D341Med (cell line): Measurements from ENCODE around the gene NISCH.

ENCODE experiments used
- DNase-seq: peaks from one replicate; pipeline ENCODE4 v3.0.0; 2012; ENCODE audit warnings: low spot score

NISCH gene

DNA sequence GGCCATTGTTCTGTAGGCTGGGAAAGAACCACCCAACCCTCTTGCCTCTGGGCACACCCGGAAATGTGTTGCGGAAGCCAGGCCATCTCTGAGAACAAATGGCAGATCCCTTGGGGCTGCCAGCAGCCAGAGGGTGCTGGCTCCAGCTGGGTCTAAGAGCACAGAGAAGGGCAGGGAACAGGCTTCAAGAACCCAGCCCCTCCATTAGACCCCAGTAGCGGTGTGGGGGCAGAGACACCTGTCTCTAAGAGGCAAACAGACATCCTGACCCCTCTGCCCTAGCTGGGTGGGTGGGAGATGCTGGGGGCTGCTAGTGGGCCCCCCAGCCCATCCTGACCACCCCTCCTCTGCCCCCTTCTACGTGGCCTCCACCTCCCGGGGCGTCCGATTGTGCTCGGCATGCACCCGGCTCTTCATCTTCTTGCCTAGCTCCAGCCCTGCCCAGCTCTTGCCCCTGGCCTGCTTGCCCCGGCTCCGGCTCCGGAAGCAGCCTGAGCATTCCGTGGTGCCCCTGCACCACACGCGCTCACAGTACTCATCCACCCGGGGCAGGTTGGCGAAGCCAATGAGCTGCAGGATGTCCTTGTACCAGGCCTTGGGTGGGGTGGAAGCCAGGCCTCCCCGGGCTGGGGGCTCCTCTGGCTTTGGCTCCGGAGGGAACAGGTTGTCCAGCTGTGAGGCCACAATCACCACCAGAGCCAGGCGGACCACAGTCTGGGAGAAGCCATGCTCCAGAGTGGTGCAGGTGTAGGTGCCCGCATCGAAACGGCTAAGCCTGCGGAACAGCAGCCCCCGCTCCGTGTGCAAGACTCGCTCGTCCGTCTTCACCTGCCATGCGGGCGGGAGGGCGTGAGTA lies 19.9 kb upstream of the NISCH start:
- DNase-seq, result no peak

DNA sequence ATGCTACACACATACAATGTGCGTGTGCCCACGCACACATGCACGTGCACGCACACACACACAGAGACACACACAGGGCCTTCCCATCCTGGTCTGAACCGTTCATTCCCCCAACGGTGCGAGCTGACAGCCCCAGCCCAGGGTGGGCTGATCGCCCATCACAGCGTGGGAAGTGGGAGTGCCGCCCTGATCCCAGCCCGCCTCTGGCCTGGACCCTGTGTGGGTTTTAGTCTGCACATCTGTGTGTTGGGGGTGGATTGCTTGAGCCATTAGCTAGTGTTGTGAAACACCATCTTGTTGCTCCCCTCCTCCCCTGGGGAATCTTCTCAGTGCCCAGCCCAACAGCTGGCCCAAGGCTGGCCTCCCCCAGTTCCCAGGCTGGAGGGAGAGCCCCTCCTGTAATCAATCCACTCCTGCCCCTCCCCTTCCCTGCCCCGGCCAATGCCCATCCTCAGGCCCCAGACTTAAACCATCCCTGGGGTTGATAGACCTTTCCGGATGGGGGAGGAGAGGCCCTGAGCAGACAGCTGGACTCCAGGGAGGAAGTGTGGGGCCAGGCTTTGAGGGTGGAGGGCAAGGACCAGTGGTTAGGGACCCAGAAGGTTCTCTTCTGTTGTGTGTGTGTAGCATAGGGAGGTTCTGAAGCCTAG lies 18.8 kb upstream of the NISCH start:
- DNase-seq, result no peak

DNA sequence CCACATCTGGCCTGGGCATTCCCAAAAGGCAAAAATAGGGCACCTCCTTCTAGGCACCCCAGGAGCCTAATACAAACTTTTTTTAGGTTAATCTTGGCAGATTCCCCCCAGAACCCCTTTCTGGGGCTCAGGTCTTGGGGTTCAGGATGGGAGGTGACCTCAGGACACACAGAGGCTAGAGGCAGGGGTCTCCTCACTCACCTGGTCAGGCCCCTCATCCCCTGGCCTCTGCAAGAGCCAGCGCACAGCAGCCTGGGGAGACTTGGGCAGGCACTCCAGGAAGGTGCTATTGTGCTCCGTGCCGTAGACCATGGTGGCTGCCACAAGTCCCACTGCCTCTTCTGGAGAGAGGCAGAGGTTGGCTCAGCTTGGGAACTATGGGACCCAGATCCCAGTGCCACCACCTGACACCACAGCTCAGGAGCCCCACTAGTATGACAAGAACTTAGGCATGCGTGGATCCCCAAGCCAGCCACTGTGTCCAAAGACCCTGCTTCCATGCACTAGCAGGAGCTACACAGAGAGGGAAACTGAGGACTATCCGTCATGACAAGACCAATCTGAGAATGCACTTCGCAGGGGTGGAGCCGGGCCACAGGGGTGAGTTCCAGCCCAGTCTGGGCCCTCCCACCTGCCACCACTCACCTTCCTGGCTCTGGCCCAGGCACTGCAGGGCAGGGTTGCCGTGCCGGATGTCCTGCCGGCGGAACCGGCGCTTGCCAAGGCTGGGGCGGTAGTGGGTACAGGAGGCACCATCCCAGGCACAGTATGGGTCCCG lies 17.9 kb upstream of the NISCH start:
- no peak for DNase-seq

DNA sequence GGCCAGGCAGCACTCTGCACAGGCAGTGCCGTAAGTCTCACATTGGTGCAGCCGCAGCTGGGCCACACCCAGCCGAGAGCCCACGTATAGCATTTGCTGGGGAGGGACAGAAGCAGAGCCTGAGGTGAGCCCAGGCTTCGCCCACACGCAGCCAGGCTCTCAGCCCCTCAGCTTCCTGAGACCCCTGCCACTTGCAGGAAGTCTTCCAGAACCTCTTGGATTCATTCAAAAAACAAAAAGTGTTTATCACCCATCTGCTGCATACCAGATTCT lies 17.4 kb upstream of the NISCH start:
- no peak for DNase-seq

DNA sequence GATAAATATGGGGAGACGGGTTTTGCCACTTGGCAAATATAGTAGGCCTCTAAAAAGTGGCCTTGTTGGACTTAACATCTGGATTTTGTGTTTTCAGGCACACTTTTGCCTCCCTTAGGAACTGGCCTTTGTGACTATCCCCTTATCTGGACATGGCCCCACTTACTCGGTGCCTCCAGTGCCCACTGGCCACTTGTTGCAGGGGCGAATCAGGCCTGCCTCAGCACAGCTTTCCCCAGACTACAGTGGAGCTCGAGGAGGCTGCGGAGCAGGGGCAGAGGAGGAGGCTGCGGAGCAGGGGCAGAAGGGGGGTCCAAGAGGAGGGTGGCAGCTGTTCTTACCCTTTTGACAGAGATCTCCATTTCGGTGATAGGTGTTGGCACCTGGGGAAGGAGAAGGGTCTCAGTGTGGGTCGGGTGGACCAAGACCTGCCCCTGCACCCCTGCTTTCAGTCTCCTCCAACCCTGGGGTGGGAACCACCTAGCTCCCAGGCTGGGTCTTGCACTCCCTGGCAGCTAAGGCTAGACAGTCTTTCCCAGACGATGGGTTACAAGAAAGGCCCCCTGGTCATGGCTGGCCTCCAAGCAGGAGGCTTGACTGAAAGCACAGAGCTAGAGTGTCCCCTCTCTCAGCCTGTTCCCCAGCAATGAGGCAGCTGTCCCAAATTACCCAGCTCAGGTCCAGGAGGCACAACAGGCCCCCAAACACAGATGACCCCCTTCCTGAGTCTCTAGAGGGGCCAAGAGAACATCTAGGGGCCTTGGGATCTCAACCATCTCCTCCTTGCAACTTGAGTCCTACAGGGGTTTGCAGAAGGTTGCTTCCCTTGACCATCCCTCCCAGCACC lies 16.6 kb upstream of the NISCH start:
- DNase-seq, result no peak

DNA sequence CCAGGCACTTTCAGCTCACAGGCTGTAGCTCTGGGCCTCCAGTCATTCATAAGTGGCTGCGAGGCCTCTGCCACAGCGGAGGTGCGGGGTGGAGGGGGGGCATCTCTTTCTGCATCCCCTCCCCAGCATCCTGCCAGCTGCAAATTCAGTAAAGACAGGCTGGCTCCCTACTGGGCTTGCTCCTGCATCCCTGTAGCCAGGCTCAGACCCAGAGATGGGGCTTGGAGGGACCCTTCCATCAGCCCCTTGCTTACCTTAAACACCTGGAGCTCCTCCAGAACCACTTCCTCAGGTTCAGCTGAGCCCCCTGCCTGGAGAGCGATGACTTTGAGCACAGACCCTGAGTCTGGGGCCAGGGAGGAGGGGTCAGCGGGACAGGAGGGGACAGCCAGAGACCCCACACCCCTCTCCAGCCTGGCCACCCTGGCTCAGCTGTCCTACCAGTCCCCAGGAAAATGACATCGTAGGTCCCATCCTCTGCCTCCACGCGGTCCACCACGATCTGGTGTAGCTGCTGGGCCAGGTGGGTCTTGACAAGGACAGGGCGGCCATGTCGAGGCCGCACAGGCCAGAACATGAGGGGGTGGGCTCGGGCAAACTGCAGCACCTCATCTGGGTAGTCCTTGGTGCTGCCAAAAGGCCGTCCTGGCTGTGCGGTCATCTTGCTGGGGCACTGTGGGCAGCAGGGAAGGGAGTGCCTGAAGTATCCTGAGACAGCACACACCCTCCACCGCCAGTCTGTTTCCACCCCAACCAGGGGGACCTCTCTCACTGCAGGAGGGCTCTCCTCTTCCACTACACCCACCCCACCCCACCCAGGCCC lies 15.8 kb upstream of the NISCH start:
- DNase-seq, result no peak

DNA sequence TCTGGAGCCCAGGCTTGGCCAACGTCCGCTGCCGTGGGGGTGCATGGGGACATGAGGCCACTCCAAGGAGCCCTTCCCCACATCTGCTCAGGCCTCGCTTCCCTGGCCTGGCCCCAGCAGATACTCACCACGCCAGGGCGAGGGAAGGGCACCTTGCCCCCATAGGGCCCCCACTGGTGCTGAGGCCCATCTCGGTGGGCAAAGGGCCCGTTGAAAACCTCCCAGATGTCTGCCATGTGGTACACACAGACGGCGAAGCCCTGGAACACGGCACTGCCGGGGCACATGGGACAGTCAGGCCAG lies 15.2 kb upstream of the NISCH start:
- no peak for DNase-seq

DNA sequence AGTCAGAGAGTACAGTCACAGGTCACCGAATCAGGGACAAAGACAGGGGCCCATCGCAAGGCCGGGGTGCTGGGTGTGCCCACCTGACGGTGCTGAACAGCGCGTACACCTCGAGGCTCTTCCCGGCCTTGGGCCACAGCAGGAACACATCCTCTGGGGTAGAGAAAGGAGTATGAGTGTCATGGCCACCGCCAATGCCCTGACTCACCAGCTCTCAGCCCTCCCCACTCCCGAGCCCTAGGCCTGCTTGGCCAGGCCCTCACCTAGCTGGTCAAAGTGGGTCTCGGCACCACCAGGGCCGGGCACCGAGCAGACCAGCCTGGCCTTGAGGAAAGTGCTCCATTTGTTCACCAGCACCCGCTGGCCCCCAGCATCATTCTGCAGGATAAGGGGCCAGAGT lies 14.7 kb upstream of the NISCH start:
- DNase-seq, result no peak

DNA sequence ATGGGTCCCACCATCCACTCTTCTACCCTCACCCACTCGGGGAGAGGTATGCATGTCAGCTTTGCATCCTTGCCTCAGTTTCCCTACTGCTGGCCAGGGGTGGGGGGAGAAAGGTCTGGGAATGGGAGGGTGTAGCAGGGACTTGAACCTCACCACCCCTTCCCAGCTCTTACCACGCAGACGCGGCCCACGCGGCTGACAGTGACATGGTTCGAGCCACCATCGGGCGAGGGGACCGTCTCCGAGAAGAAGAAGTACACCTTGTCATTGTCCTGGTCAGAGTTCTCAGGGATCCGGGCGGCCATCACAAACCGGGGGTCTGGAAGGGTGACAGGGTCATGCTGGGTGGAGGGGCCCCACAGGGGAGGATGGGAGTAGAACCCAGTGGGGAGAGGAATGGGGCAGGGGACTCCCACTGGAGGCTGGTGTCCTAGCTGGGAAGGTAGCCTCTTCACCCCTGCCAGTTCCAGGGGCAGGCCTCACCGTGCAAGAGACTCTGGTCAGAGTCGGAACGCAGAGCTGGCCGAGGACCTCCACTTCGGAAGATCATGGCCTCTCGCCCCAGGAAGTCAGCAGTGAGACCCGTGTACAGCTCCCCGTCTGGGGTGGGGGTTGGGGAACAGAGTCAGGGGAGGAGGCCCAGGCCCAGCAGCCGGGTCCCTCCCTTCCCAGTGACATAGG lies 14.2 kb upstream of the NISCH start:
- DNase-seq, result no peak

DNA sequence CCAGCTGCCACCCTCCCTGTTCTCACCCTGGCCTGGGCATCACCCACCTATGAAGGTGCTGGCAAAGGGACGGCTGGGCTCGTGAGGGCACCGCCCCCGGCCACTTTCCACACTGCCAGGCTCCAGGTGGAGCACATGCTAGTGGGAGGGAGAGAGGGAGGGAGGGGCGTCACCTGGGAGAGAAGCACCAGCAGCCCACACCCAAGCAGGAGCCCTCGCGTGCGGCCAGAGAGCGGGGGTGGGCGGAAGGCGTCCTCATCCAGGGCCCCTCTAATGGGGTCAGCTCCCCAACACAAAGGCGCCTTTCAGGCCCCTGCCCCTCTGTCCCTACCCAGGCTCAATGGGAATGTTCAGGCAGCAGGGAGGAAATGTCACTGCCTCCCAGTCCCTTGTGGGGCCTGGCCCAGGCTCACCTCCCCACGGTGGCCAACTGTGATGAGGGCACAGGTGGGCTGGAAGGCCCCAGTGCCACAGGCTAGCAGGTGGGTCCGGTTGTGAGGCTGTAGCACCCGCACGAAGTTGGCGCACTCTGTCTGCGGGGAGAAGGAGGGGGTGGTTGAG lies 13.6 kb upstream of the NISCH start:
- no peak for DNase-seq

DNA sequence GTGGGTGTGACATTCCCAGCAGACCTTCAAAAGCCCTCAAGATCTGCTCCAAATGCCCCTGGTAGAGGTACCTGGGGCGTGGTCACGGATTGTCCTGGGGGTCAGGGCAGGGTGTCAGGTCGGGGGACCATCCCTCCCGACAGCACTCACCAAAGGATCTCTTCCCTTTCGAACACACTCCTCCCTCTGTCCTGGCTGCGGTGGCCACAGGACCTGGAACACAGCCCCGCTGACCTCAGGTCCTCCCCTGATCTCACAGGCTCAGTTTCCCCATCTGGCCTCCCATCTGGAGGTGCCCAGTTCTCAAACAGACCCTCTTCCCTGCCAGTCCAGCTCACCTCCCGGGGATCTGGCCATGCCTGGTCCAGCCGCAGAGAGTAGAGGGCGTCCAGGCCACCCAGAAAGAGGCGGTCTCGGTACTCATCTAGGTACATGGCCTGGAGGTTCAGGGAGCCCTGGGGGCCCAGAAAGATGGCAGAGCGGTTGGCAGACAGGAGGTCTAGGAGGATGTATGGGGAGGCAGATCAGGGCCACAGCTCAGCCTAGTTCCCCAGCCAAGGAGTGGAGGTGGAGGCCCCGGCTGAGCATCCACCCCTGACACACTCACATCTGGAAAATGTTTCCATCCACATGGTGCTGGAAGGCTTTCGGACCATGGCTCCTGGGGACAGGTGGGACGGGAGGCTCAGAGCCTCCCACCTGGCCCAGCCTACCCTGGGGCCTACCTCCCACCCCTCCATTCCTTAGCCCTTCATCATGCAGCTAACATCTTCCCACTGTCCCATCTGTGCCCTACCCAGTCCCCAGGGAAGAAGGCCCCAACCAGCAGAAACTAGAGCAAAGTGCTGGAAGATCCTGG lies 12.8 kb upstream of the NISCH start:
- DNase-seq, result no peak

DNA sequence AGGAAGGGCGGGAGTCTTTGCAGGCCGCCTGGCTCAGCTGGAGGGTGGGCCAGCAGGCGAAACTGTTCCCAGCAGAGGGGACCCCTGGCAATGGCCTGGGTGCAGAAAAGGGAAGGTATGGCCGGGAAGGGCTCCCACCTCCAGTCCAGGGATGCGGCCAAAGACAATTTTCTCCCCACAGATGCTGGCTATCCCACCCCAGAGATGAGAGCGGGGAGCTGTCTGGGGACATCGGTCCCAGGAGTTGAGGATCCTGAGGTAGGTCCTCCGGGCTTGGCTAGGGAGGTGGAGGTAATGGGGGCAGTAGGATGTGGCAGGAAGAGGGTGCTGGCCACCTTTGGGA lies 12.2 kb upstream of the NISCH start:
- no peak for DNase-seq

DNA sequence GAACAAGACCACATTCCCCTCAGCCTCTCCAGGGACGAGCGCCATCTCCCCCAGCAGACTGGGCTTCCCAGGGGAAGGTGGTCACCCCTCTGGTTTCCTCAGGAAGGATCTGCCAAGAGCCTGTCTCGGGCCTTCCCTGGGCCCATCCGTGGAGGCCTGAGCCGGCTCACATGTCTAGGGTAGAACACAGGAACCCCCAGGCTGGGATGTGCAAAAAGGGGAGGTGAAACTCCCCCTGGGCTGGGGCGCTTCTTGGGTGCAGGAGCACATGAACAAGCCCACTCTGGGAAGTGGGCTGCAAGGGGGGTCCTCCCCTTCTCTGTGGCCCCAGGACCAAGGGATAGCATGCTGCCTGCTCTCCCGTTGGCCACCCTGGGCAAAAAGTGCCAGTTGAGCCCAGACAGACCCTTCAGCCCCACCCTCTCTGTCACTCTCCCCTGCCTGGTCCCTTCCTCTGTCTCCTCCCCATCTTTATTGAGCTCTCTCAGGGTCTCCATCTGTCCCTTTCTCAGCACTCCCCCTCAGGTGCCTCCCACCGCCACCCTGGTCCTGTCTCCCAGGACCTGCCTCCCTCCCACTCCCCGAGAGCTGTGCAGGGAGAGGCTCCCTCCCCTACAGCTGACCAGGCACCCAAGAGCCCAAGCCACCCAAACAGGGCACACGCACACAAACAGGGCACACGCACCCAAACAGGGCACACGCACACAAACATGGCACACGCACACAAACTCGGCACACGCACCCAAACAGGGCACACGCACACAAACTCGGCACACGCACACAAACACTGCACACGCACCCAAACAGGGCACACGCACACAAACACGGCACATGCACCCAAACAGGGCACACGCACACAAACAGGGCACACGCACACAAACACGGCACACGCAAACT lies 11.4 kb upstream of the NISCH start:
- DNase-seq, result no peak

DNA sequence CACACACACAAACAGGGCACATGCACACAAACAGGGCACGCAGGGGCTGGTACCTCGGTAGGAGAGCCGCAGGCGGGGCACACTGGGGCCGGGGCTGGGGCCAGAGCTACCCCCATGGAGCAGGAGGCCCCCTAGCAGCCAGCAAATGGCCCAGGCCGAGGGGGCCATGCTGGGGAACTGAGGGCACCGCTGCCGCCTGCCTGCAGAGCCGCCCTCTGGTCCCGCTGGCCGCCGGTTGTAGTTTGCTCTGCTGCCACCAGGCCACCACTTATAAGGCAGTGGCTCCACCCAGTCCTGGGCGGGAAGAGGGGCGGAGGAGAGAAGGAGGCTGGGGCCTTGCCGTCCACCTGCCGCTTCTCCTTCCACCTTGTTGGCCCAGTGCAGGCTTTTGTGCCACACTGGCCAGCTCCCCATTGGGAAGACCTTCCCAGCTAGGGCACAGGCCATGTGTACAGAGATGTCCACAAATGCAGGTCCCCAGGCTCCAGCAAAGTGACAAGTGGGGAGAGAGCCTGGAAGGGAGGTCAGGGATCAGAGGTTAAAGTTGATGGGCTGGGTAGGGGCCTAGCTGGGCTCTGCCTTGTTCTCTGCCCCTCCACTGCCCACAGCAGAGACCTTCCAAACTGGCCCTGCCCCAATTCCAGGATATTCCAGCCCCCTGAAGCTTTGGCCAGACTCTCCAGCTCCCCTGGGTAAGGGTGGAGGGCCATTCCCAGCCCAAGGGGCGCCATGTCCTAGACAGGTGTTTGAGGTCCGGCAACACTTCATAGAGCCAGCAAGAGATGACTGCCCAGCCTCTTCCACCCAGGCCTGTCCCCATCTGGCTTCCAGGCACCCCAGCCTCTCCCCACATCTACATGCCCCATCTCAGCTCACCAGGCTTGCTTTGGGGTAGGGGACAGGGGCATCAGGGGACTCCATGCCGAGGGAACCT lies 10.3 kb upstream of the NISCH start, which contains the start of gene SEMA3G:
Gene SEMA3G, minus strand, starts transcription at position 244 of the 934 bp plus-strand sequence. Its CDS starts 76 bp downstream, at position 168.
- peak; percentile 80 for DNase-seq

DNA sequence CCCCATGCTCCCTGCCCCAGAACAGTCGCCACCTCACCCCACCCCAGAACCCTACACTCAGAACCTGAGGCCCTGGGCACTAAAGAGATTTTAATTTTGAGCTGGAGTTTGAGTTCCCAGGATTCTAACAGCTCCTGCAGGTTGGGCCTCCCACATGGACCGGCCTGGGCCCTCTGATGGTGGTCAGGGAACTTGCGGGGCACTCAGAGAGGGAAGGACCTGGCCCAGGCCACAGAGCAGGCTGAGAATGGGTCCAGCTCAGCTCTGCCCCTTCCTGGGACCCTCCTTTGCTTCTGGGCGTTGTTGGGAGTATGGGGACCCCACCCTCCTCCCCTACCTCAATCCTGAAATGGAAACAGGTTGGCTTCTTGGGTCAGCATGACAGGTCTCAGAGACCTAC lies 9.4 kb upstream of the NISCH start:
- no peak for DNase-seq

DNA sequence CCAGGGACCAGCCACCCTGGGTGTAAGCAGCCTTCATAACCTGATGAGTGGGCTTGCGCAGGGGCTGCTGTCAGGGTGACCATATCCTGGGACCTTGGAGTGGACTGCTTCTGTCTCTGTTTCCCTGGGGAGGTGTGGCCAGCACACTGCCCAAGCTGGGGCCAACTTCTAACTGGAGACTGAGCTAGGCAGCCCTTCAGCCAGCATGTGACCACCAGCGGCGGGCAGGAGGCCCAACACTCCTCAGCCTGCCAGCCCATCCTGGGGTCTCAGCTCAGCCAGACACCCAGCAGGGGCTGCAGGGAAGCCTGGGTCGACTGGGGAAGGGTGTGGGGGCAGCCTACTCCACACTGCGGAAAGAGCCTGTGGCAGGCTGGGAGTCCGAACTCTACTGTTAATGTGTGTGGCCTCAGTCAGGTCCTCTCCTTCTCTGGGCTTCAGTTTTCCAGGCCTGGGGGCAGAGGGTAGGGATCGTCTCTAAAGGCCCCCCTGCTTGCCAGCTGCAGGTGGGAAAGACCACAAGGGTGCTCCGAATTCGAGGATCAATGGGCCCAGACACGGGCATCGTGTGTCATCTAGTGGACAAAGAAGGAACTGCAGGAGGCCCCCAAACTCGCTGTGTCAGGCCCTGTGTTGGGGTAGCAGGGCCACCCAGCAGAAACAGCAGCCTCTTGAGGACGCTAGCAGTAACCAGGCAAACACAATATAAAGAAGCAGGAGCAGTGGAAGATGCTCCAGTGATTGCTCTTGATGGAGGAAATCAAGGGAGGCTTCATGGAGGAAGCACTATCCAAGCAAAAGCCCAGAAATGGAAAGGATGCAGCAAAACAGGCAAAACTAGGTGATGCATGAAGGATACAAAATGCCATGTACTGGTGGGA lies 8.5 kb upstream of the NISCH start:
- DNase-seq, result peak; percentile 84
